GM21723 (cell line): ENCODE data around the gene CPLX3.
A peak's percentile ranks its signal among the peaks of the same experiment; 100 is the strongest.

Experiments
- ATAC-seq: cut with Tn5 transposase; IDR thresholded peaks from one replicate; pipeline ENCODE4 v1.9.1; 2021; ENCODE audit warnings: mild to moderate bottlenecking, moderate library complexity; ENCODE audit not compliant: unreplicated experiment

The CPLX3 gene

DNA sequence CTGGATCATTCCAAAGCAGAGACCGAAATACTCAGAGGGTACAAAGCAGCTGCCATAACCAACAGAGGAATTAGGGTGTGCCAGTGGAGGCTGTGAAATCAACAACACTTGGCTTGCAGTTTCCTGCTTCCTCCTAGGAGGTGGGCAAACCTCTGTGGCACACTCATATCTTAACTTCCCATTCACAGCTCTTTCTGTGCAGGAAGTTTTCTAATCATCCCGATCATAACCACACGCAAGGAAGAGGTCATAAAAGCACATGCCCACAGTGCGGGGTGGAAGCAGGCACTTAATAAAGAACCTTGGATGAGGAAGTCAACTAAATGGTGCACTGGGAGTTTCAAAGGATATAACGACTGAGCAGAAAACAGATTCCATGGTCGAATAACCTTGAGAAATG, 41.6 kb downstream of the CPLX3 start:
- no peak for ATAC-seq

GRCh38 chr15:74869372-74869725, 42.9 kb downstream of the CPLX3 start:
- ATAC-seq = no peak

- ATAC-seq = peak; percentile 60
Observed at GRCh38 chr15:74869726-74870407, 43.4 kb downstream of the CPLX3 start.

DNA sequence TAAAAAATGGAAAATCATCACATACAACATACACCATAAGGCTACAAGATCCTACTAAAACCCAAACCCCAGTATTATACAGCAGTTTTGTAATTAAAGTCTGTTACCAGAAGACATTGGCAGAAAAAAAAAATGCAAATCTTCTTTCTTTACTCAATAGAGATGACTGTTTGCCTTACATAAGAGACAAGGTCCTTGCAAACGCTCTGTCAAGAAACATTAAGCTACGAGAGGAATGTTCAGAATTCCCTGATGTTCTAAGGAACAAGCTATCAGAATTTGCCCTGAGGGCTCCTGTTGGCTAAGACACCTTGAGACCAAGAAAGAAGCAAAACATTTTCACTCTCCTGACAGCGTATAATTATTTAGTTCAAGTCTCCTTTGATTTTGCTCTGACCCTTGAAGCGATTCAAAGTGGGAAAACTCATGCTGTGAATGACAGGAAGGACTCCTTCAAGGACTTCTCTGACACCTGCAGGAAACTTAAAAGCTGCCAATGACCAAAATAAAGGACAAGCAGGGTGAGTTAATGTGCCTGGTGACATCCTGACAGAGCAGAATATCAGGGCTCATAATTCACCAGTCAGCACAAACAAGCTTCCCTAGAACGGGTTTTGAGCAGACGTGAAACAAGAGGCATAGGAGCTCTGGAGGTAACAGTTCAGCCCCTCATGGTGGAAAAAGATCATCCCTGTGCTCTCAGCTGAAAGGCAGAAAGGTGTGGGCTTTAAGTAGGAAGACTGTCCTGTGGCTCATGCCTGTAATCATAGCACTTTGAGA, 44.2 kb downstream of the CPLX3 start:
- ATAC-seq = no peak

DNA sequence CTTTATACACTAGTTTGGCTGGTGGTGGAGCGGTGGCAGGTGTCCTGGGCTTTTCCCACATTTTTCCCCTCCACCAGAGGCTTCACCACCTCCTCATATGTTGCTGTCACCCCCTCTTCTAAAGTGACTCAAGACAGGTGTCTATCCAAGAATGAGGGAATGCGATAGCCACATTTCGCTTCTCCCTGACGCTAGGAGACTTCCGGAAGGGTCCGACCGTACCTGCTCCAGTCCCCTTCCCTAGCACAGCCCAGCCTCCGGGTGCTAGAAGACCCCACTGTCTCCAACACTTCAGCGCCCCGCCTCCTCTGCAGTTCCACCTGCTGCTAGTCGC, 46.2 kb downstream of the CPLX3 start:
- no peak for ATAC-seq

- ATAC-seq = peak; percentile 78
Observed at GRCh38 chr15:74873036-74873755, 46.8 kb downstream of the CPLX3 start, which contains the start of gene SCAMP2. Gene SCAMP2 (minus strand): TSS chr15:74873365. CDS start chr15:74873255, 110 bp downstream.

GRCh38 chr15:74873756-74874424, 47.5 kb downstream of the CPLX3 start:
- ATAC-seq = no peak

GRCh38 chr15:74878273-74878672, 51.8 kb downstream of the CPLX3 start:
- no peak for ATAC-seq
